Keratinocyte (primary cell): ENCODE data around the gene BRK1. TPM values are rescaled to one million over a fixed set of nuclear protein-coding genes. Genes with fewer than 3 reads are reported as not detected.

Source experiments
- DNase-seq: peaks from one replicate; pipeline ENCODE4 v3.0.0-alpha.2; 2011; ENCODE audit warnings: low read depth, missing footprints, low spot score
- FAIRE-seq: peaks from 2 replicates; lab custom pipeline; 2011; peaks lifted over from hg19 to GRCh38; lab: Jason Lieb, UNC
- H2AFZ ChIP-seq: 2 replicates; pipeline ENCODE4 v1.6.0; 2012; ENCODE audit warnings: low read length, control low read depth, inconsistent platforms; ENCODE audit not compliant: control insufficient read depth
- H3K27ac ChIP-seq: 2 replicates; pipeline ENCODE4 v1.5.1; 2011; ENCODE audit warnings: low read length; ENCODE audit not compliant: control insufficient read depth, insufficient read depth
- H3K27me3 ChIP-seq: 3 replicates; pipeline ENCODE4 v1.6.0; 2011; ENCODE audit warnings: low read length; ENCODE audit not compliant: control insufficient read depth, insufficient read depth; ENCODE audit errors: extremely low read depth
- H3K36me3 ChIP-seq, 2 experiments: 2 replicates in 1 of 2; 3 replicates in 1 of 2; pipeline ENCODE4 v1.5.1; 2011; ENCODE audit warnings: low read length in 2 of 2, mild to moderate bottlenecking in 1 of 2; ENCODE audit not compliant: control insufficient read depth in 2 of 2, insufficient read depth in 2 of 2; ENCODE audit errors: extremely low read depth in 1 of 2
- H3K4me1 ChIP-seq: 3 replicates; pipeline ENCODE4 v1.5.1; 2011; ENCODE audit warnings: low read length; ENCODE audit not compliant: control insufficient read depth, insufficient read depth; ENCODE audit errors: extremely low read depth
- H3K4me2 ChIP-seq: 3 replicates; pipeline ENCODE4 v1.6.0; 2011; ENCODE audit warnings: low read depth, low read length; ENCODE audit not compliant: control insufficient read depth, insufficient read depth; ENCODE audit errors: extremely low read depth
- H3K4me3 ChIP-seq, 3 experiments: fragments of 200-600 bp in 1 of 3; sonication (generic) in 1 of 3; 2 replicates in 2 of 3; 3 replicates in 1 of 3; pipeline ENCODE4 v1.5.1; 2011 to 2016; ENCODE audit warnings: low read length in 3 of 3, mild to moderate bottlenecking in 3 of 3, control low read depth in 2 of 3, inconsistent platforms in 1 of 3, low read depth in 1 of 3, mixed read lengths in 1 of 3, mixed run types in 1 of 3, moderate library complexity in 1 of 3; ENCODE audit not compliant: control insufficient read depth in 2 of 3, insufficient read depth in 2 of 3; ENCODE audit errors: extremely low read depth in 1 of 3
- H3K79me2 ChIP-seq: 2 replicates; pipeline ENCODE4 v1.6.0; 2012; ENCODE audit warnings: low read length; ENCODE audit not compliant: control insufficient read depth, insufficient read depth
- H3K9ac ChIP-seq: 3 replicates; pipeline ENCODE4 v1.6.0; 2011; ENCODE audit warnings: low read length; ENCODE audit not compliant: control insufficient read depth, insufficient read depth; ENCODE audit errors: extremely low read depth
- H3K9me1 ChIP-seq: 3 replicates; pipeline ENCODE4 v1.6.0; 2011; ENCODE audit warnings: low read length; ENCODE audit not compliant: control insufficient read depth, insufficient read depth; ENCODE audit errors: extremely low read depth
- H3K9me3 ChIP-seq: 2 replicates; pipeline ENCODE4 v1.5.1; 2012; ENCODE audit warnings: low read depth, low read length; ENCODE audit not compliant: control insufficient read depth
- H4K20me1 ChIP-seq: 3 replicates; pipeline ENCODE4 v1.6.0; 2011; ENCODE audit warnings: low read length; ENCODE audit not compliant: control insufficient read depth, insufficient read depth; ENCODE audit errors: extremely low read depth
- CTCF ChIP-seq, 3 experiments: IDR thresholded peaks in 1 of 3; conservative IDR thresholded peaks in 1 of 3; optimal IDR thresholded peaks in 1 of 3; 2 replicates in 2 of 3; 3 replicates in 1 of 3; pipeline versions ENCODE3 to v1.5.1; 2011; ENCODE audit warnings: low read length in 3 of 3, mild to moderate bottlenecking in 3 of 3, moderate library complexity in 2 of 3, control low read depth in 1 of 3, inconsistent platforms in 1 of 3; ENCODE audit not compliant: insufficient read depth in 2 of 3; ENCODE audit errors: extremely low read depth in 1 of 3
- EZH2 ChIP-seq: IDR thresholded peaks from one replicate; pipeline ENCODE4 v1.6.1; 2012; ENCODE audit warnings: inconsistent platforms, mild to moderate bottlenecking, low read length, moderate library complexity
- dilution Hi-C: fragments of 300-500 bp; cut with MboI; formaldehyde crosslinking; loops from one replicate; pipeline ENCODE4 v1.7.0; 2020; ENCODE audit warnings: low sequenced_read_pairs; ENCODE audit not compliant: extremely low pct_ligation_motif_present
- polyA plus RNA-seq, 5 experiments: library from polyadenylated mRNA; depleted of rRNA in 3 of 5; stranded (reverse) in 3 of 5; stranded (forward) in 1 of 5; unstranded in 1 of 5; fragments of >200 nt; gene quantifications; 1 replicate in 1 of 5; 2 replicates in 3 of 5; 3 replicates in 1 of 5; pipeline versions ENCODE4 v1.2.1 to v1.2.3, GENCODE V29; 2011 to 2012; ENCODE audit warnings: missing spikeins in 2 of 5, low read depth in 1 of 5, low replicate concordance in 1 of 5

Gene BRK1
- polyA plus RNA-seq, 1 donor (not counting 4 experiments of a cell fraction or from before 2014, with no cell fraction given) = 295 TPM

- H3K27ac ChIP-seq = no peak overlapping the region
- no peak overlapping the region for H3K4me2 ChIP-seq
- H3K79me2 ChIP-seq = no peaks in the 10 kb centered on the region
- H3K9me1 ChIP-seq = no peaks in the 10 kb centered on the region
- dilution Hi-C loops = no loop called here
- H3K27me3 ChIP-seq = no peaks in the 10 kb centered on the region
- H3K4me1 ChIP-seq = peaks cover 13% of the 10 kb centered on the region
- H3K9ac ChIP-seq = no peak overlapping the region
- FAIRE-seq (peak; percentile 62), DNase-seq (no peak)
- H3K4me3 ChIP-seq = no peak overlapping the region
- H4K20me1 ChIP-seq = no peaks in the 10 kb centered on the region
- H3K36me3 ChIP-seq = peaks cover 0 to 2% of the 10 kb centered on the region in 2 experiments
- TF ChIP-seq EZH2 (no peak), CTCF (optimal IDR thresholded peaks at IDR 0.05 in 1 of 3, IDR thresholded peaks at IDR 0.05 in 1 of 3, conservative IDR thresholded peaks at IDR 0.05 in 1 of 3; ENCODE audit: extremely low read depth in 1 of 3, insufficient read depth in 2 of 3, low read length in 3 of 3) (no peak)
- H3K9me3 ChIP-seq = no peaks in the 10 kb centered on the region
- H2AFZ ChIP-seq = no peak overlapping the region
Measured at GRCh38 chr3:10085738-10086137, 29.7 kb upstream of the BRK1 start.

- H3K9me3 ChIP-seq = no peaks in the 10 kb centered on the region
- H2AFZ ChIP-seq = no peak overlapping the region
- no peak overlapping the region for H3K4me3 ChIP-seq
- H3K36me3 ChIP-seq = peaks cover 0 to 6% of the 10 kb centered on the region in 2 experiments
- no peak overlapping the region for H3K9ac ChIP-seq
- dilution Hi-C loops = no loop called here
- peaks cover 13% of the 10 kb centered on the region for H3K4me1 ChIP-seq
- H3K27me3 ChIP-seq = no peaks in the 10 kb centered on the region
- H3K9me1 ChIP-seq = no peaks in the 10 kb centered on the region
- TF ChIP-seq CTCF (optimal IDR thresholded peaks at IDR 0.05 in 1 of 3, IDR thresholded peaks at IDR 0.05 in 1 of 3, conservative IDR thresholded peaks at IDR 0.05 in 1 of 3; ENCODE audit: extremely low read depth in 1 of 3, insufficient read depth in 2 of 3, low read length in 3 of 3) (no peak), EZH2 (no peak)
- DNase-seq = no peak
- no peak overlapping the region for H3K27ac ChIP-seq
- no peaks in the 10 kb centered on the region for H3K79me2 ChIP-seq
- FAIRE-seq = no peak
- H4K20me1 ChIP-seq = no peaks in the 10 kb centered on the region
- no peak overlapping the region for H3K4me2 ChIP-seq
Measured at GRCh38 chr3:10088256-10088655, 27.2 kb upstream of the BRK1 start.
